ENCODE measurements around the gene GRM6.

DNA sequence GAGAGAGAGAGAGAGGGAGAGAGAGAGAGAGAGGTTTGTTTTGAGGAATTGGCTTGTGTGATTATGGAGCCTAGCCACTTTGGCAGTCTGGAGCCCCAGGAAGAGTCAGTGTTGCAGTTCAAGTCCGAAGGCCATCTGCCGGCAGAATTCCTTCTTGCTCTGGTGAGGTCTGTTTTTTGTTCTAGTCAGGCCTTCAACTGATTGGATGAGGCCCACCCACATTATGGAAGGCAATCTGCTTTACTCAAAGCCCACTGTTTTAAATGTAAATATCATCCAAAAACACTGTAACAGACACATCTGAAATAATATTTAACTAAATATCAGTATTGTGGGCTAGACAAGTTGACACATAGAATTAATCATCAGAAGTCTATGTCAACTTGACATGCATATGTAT, 11.4 kb upstream of the GRM6 start:
- no peak for TF ChIP-seq EZH2 (IDR thresholded peaks at IDR 0.05)
- no peak for TF ChIP-seq POLR2AphosphoS5 (IDR thresholded peaks at IDR 0.05; ENCODE audit: borderline replicate concordance, low read depth, low read length)

All from SK-N-MC (cell line).